Middle frontal gyrus (tissue), 1 donor: ENCODE measurements around the gene LAMA4.
"Not testable (repeated sequence)": the region's sequence is repeated elsewhere in the genome, so short reads cannot be mapped to it uniquely, and the experiment has no call there.

ENCODE experiments used
- DNase-seq: peaks from one replicate; pipeline ENCODE4 v3.0.0-alpha.2; 2015; ENCODE audit warnings: low spot score; ENCODE audit errors: extremely low spot score

LAMA4 gene

GRCh38 chr6:112153926-112154607, 100.3 kb downstream of the LAMA4 start:
- DNase-seq = no peak

DNA sequence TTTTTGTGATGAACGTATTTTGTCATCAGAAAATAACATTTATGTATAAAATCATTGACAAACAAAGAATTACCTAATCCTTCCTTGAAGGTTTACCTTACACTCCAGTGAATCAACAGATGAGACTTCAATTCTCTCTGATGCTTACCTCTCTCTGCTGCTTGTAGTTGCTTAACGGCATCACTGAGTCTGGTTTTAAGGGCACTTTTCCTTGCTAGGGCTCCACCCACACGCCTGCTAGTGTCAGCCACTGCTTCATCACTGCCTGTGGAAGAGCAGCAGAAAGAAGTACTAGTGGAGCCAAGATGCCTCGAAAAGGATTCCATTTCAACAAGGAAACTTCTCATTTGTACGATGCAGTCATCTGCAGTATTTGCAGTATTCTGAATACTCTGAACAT, 104.0 kb downstream of the LAMA4 start:
- no peak for DNase-seq

DNA sequence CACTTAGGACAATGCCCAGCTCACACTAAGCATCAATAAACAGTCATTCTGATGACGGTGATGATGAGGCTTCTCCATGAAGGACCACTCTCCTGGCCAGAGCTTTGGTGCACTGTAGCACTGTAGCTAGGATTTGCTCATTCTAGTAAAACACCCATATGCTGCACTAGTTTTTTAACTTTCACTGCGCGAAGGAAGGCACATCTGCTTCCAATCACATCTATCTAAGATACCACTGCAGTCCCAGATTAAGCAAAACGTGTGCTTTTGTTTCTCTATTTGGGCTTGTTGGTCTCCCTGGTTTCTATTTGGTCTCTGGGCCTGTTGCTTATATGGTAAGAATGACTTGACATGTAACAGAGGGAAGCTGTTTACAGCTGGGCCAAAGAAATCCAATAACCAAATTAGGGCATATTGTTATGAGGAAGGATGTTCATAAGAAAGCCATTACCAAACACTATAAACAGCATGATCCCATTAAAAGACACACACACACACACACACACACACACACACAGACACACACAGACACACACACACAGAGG, 104.6 kb downstream of the LAMA4 start:
- no peak for DNase-seq

- no peak for DNase-seq
Observed at GRCh38 chr6:112149236-112149635, 105.1 kb downstream of the LAMA4 start.

- DNase-seq = no peak
Observed at GRCh38 chr6:112148103-112148502, 106.3 kb downstream of the LAMA4 start.

- no peak for DNase-seq
Observed at GRCh38 chr6:112145080-112145573, 109.2 kb downstream of the LAMA4 start.

- DNase-seq = no peak
Observed at GRCh38 chr6:112144145-112144926, 110.0 kb downstream of the LAMA4 start.

GRCh38 chr6:112141707-112142106, 112.7 kb downstream of the LAMA4 start:
- DNase-seq = no peak

DNA sequence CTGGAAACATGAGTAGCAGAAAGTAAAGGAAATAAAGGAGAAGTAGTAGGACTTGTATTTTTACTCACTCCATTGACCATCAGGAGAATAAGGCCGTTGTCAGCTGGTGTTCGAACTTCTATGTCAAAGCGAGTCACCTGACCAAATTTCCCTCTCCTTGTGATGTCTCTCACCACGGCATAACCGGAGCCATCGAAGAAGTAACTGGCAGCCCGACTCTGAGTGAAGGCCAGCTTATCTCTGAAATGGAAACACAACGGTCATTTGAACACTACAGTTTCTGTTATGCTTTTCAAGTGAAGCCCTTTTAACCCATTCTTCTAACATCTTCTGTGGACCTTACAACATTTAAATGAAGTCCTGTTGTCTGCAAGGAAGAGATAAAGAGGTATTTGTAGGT, 115.3 kb downstream of the LAMA4 start:
- DNase-seq = no peak

- DNase-seq = no peak
Observed at GRCh38 chr6:112130878-112131277, 123.5 kb downstream of the LAMA4 start.

DNA sequence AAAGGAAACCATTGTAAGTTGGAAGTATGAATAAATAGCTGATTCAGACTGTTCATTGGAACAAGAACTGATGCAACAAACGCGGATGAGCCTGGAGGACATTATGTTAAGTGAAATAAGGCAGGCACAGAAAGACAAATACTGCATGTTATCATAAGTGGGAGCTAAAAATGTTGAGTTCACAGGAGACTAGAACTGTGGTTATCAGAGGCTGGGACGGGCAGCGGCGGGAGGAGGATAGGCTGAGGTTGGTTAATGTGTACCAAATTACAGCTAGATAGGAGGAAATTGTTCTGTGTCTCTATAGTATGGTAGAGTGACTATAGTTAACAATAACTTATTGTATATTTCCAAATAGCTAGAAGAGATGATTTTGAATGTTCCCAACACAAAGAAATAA, 126.2 kb downstream of the LAMA4 start:
- no peak for DNase-seq

GRCh38 chr6:112123982-112124381, 130.4 kb downstream of the LAMA4 start:
- no peak for DNase-seq

GRCh38 chr6:112122756-112123155, 131.6 kb downstream of the LAMA4 start:
- DNase-seq = no peak

GRCh38 chr6:112118034-112118433, 136.3 kb downstream of the LAMA4 start:
- no peak for DNase-seq

- DNase-seq = no peak
Observed at GRCh38 chr6:112117554-112117953, 136.8 kb downstream of the LAMA4 start.

DNA sequence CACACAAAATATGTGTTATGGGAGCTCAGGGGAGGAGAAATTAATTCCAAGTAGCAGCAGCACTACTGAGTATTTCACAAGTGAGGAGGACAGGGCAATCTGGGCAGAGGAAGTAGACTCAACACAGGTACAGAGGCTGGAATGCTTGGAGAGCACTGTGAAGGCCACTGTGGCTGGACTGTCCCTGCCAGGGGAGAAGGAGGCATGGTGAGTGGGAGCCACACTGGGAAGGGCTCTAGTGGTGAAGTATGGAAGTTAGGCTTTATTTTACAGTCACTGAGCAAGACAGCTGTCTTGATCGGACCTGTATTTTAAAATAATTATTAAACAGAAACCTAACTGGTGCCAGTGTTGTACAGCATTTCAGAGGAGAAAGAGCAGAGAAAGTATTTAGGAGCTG, 138.1 kb downstream of the LAMA4 start:
- no peak for DNase-seq

DNA sequence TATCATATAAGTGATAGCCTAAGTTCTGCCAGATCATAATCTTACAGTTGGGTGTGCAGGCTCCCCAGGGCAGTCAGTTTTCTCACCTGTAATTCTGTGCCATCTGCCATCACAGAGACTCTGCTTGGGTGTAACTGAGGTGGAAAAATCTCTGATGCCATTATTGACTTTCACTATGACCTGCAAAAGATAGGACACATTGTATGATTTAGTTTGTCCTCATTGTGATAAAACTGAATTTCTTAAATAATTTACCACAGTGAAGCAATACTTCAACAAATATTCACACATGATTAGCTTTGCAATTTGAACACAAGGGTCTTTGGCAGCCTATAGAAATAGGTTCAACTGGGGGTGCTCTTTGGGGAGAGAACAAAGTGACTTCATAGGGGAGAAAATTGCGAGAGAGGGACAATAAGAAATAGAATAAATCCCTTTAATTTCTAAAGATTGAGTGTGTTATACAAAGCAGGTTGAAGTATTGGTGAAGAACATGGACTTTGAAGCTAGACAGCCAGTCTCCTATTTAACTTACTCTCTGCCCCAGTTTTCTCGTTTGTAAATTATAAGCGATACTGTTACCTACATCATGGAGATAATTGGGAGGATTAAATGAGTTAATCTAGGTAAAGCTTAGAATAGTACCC, 139.7 kb downstream of the LAMA4 start:
- DNase-seq = no peak

- DNase-seq = no peak
Observed at GRCh38 chr6:112113918-112114317, 140.4 kb downstream of the LAMA4 start.

DNA sequence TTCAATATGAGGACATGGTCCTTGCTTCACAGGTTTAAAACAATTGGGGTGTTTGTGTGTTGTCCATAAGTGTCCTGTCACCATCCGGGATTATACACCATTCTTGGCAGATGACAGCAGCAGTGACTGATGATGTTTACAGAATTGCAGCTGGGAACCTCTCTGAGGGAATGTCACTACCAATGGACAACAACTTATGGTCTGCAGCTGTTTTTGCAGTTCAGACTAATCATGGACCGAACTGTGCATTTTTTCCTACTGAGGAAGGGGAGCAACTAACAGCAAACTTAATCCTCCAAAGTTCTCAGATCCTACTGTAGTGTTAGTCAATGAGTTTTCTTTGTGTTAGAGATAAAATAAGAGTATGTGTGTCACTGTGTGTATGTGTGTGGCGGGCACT, 140.9 kb downstream of the LAMA4 start:
- DNase-seq = no peak

GRCh38 chr6:112109262-112109661, 145.1 kb downstream of the LAMA4 start:
- no peak for DNase-seq

DNA sequence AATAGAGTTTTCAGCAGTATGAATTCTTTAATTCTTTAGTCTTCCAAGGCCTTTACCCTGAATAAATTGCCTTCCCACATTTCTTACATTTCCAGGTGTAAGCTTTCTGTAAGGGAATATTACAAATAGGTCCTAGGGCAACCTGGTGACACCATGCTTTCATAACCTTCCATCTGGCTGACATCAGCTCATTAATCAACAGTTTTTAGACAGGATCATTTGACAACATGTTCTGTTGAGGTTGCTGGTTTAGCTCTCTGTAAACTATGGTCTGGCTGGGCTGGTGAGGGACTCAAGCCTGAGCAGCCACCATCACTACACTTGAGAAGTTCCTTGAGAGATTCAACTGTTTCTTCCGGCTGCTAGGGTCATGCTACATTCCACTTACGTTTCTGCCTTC, 147.8 kb downstream of the LAMA4 start:
- DNase-seq = no peak

- not testable (repeated sequence) for DNase-seq
Observed at GRCh38 chr6:112106026-112106425, 148.3 kb downstream of the LAMA4 start.
